Upper lobe of left lung (tissue), 6 donors: ENCODE measurements around the gene BID. TPM values are rescaled to one million over a fixed set of nuclear protein-coding genes. Genes with fewer than 3 reads are reported as not detected.
"Not testable (repeated sequence)": the region's sequence is repeated elsewhere in the genome, so short reads cannot be mapped to it uniquely, and the experiment has no call there.

Experiments
- ATAC-seq, 2 donors: fragments of 200-7000 bp; cut with Tn5 transposase; one replicate each; pipeline ENCODE4 v1.9.1; 2022; ENCODE audit warnings: mild to moderate bottlenecking in 2 of 2, moderate library complexity in 2 of 2; ENCODE audit not compliant: low FRiP score in 2 of 2
- DNase-seq, 2 donors: peaks; one replicate each; pipeline ENCODE4 v3.0.0-alpha.2; 2019 to 2020
- H3K27ac ChIP-seq, 4 donors: fragments of 200-600 bp; sonication (generic); one replicate each; pipeline ENCODE4 v1.5.1; 2016 to 2019
- H3K27me3 ChIP-seq, 4 donors: fragments of 200-600 bp; sonication (generic); one replicate each; pipeline ENCODE4 v1.5.1; 2017 to 2019
- H3K36me3 ChIP-seq, 4 donors: fragments of 200-600 bp; sonication (generic); one replicate each; pipeline ENCODE4 v1.5.1; 2016 to 2019
- H3K4me1 ChIP-seq, 4 donors: fragments of 200-600 bp; sonication (generic); one replicate each; pipeline ENCODE4 v1.5.1; 2018 to 2019
- H3K4me3 ChIP-seq, 4 donors: fragments of 200-600 bp; sonication (generic); one replicate each; pipeline ENCODE4 v1.5.1; 2017 to 2019; ENCODE audit warnings: mild to moderate bottlenecking in 2 of 4, moderate library complexity in 1 of 4
- H3K9me3 ChIP-seq, 4 donors: fragments of 200-600 bp; sonication (generic); one replicate each; pipeline ENCODE4 v1.5.1; 2018 to 2019
- EP300 ChIP-seq, 4 donors: sonication (generic); formaldehyde crosslinking; IDR thresholded peaks; one replicate each; pipeline ENCODE4 v1.5.1; 2017; ENCODE audit warnings: antibody characterized with exemption in 4 of 4, control low read depth in 2 of 4
- POLR2A ChIP-seq, 4 donors: fragments of 450-650 bp; IDR thresholded peaks; one replicate each; pipeline ENCODE4 v1.5.1; 2016 to 2017; ENCODE audit warnings: antibody characterized with exemption in 4 of 4, mild to moderate bottlenecking in 2 of 4
- POLR2AphosphoS5 ChIP-seq, 2 donors: sonication (generic); formaldehyde crosslinking; IDR thresholded peaks; one replicate each; pipeline ENCODE4 v1.5.1; 2017; ENCODE audit warnings: antibody characterized with exemption in 2 of 2
- WGBS, 2 donors: methylation state at CpG; one replicate each; pipeline ENCODE4 v1.1.5; 2017 to 2018; 5-methylcytosine and 5-hydroxymethylcytosine counted together
- total RNA-seq, 6 donors: library from RNA; depleted of rRNA in 4 of 6; stranded (reverse); fragments of >200 nt in 4 of 6; gene quantifications; one replicate each; pipeline versions ENCODE4 v1.1.0 to v1.2.1, GENCODE V29; 2016 to 2021
- TF ChIP-seq, protein P1 (sequence below), 6 experiments: fragments of 450-650 bp in 4 of 6; fragments of 200-600 bp in 2 of 6; sonication (generic) in 2 of 6; IDR thresholded peaks; one replicate each; pipeline ENCODE4 v1.5.1; 2016 to 2019; ENCODE audit warnings: antibody characterized with exemption in 6 of 6
- donor health status: DM: no; HTN: no; CAD: no; lungs with moderate emphysema.
- donor health status: DM: no; HTN: yes; CAD: no; lungs with severe emphysema.

The BID gene
- total RNA-seq, 6 donors from 2014 or later, result 10.5 to 55.9 (median 27.3) TPM

DNA sequence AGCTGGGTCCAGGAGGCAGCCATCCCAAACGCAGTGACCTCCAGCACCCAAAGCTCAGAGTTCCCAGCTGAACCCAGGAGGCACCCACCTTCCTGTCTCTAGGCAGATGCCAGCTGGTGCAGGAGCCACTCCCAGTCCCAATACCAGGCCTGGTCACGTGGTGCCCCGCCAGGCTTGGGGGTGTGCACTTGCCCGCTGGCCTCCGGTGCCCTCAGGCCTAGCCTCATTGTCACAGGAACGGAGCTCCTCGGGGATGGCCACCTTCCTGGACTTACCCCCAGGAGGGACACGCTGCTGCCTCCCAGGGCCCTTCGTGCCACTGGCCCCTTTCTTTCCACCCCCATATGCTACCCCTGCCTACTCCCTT lies 4.6 kb downstream of the BID start:
- Histone ChIP-seq H3K9me3 (no peaks in the 10 kb centered on the region), H3K27ac (peak overlapping the region in 3 of 4 donors; percentile 8 to 91 (median 75)), H3K4me3 (no peak overlapping the region), H3K27me3 (no peaks in the 10 kb centered on the region), H3K4me1 (peaks cover 17 to 50% (median 31%) of the 10 kb centered on the region in 4 donors), H3K36me3 (no peaks in the 10 kb centered on the region)
- WGBS, 2 donors, result 86 to 92% methylated on average over 5 to 9 of the region's 9 CpGs
- ATAC-seq (no peak), DNase-seq (peak in 1 of 2 donors; percentile 61)
- TF ChIP-seq POLR2AphosphoS5 (IDR thresholded peaks at IDR 0.05) (no peak), POLR2A (IDR thresholded peaks at IDR 0.05) (no peak), EP300 (IDR thresholded peaks at IDR 0.05) (no peak)
- TF ChIP-seq, protein P1, sequence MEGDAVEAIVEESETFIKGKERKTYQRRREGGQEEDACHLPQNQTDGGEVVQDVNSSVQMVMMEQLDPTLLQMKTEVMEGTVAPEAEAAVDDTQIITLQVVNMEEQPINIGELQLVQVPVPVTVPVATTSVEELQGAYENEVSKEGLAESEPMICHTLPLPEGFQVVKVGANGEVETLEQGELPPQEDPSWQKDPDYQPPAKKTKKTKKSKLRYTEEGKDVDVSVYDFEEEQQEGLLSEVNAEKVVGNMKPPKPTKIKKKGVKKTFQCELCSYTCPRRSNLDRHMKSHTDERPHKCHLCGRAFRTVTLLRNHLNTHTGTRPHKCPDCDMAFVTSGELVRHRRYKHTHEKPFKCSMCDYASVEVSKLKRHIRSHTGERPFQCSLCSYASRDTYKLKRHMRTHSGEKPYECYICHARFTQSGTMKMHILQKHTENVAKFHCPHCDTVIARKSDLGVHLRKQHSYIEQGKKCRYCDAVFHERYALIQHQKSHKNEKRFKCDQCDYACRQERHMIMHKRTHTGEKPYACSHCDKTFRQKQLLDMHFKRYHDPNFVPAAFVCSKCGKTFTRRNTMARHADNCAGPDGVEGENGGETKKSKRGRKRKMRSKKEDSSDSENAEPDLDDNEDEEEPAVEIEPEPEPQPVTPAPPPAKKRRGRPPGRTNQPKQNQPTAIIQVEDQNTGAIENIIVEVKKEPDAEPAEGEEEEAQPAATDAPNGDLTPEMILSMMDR (IDR thresholded peaks at IDR 0.05), result no peak

DNA sequence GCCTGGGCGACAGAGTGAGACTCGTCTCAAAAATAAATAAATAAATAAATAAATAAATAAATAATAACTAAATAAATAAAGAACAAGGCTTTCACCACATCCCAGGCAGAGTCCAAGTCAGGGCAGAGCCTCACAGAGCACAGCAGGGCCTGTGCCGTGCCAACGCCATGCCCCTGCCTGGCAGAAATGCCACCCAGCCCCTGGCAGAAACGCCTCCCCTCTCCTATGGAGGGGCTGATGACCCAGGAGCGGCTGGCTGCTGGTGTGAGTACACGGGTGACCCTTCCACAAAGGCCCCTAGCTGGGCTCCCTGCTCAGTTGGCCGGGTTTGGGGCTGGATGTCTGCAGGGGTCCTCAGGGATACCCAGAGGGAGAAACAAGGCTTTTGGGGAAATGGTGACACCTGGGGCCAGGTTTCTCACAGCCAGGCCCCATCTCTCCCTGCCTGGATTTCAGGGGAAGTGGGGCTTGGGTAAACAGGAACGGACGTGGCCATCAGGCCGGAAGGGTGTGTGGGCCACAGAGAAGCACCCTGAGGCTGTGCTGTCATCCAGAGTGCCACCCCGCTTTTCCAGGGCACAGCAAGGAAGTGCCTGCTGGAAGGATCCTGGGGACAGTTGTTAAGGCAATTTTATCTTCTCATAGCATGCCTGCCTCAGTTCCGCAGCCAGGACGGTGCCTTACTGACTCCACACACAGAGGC lies 5.1 kb downstream of the BID start:
- WGBS, 2 donors, result 75 to 79% methylated on average over 8 to 14 of the region's 14 CpGs
- Histone ChIP-seq H3K36me3 (no peaks in the 10 kb centered on the region), H3K27ac (peak overlapping the region in 3 of 4 donors; percentile 8 to 91 (median 75)), H3K9me3 (no peaks in the 10 kb centered on the region), H3K4me1 (peaks cover 17 to 48% (median 30%) of the 10 kb centered on the region in 4 donors), H3K4me3 (no peak overlapping the region), H3K27me3 (no peaks in the 10 kb centered on the region)
- no peak for ATAC-seq
- TF ChIP-seq POLR2A (IDR thresholded peaks at IDR 0.05), result no peak
- TF ChIP-seq, protein P1 (IDR thresholded peaks at IDR 0.05), result no peak
- no peak for TF ChIP-seq EP300 (IDR thresholded peaks at IDR 0.05)
- TF ChIP-seq POLR2AphosphoS5 (IDR thresholded peaks at IDR 0.05), result no peak
- peak; percentile 54 to 68 for DNase-seq

DNA sequence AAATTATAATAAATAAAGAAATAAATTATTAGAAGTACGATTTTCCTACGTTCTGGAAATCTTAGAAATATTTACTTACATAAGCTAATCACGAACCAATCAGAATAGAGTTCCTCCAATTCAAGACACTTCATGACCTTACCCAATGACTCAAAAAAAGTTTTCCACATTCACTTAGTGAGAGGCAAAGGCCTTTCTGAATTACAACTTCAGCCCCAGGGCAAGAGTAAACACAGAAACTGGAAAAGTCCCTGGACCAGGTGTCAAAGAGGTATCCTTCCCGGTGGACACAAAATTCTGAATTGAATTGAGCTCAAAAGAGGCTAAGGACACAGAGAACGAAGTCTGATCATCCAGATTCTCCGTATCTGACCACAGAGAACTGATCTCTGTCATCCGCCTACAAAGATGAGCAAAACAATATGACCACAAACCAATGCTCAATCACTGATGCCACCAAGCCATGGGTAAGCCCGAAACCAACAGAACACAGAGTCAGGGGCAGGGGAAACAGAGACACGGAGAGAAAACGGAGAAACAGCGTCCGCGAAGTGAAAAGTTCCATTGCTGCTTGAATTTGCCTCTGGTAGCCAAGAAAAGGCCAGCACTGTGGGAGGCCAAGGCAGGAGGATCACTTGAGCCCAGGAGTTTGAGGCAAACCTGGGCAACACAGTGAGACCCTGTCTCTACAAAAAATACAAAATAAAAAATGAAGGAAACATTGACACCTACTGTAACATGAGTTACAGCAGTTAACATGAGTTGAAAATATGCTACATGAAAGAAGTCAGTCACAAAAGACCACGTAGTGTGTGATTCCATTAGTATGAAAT lies 6.8 kb downstream of the BID start:
- 83 to 84% methylated on average over 14 of the region's 14 CpGs for WGBS, 2 donors
- ATAC-seq (no peak), DNase-seq (no peak)
- H3K36me3 ChIP-seq, result no peaks in the 10 kb centered on the region
- no peaks in the 10 kb centered on the region for H3K27me3 ChIP-seq
- H3K27ac ChIP-seq, result no peak overlapping the region
- TF ChIP-seq POLR2A (IDR thresholded peaks at IDR 0.05) (no peak), POLR2AphosphoS5 (IDR thresholded peaks at IDR 0.05) (no peak), EP300 (IDR thresholded peaks at IDR 0.05) (no peak)
- TF ChIP-seq, protein P1 (IDR thresholded peaks at IDR 0.05), result no peak
- no peaks in the 10 kb centered on the region for H3K9me3 ChIP-seq
- no peak overlapping the region for H3K4me3 ChIP-seq
- H3K4me1 ChIP-seq, result peaks cover 5 to 31% (median 18%) of the 10 kb centered on the region in 4 donors

DNA sequence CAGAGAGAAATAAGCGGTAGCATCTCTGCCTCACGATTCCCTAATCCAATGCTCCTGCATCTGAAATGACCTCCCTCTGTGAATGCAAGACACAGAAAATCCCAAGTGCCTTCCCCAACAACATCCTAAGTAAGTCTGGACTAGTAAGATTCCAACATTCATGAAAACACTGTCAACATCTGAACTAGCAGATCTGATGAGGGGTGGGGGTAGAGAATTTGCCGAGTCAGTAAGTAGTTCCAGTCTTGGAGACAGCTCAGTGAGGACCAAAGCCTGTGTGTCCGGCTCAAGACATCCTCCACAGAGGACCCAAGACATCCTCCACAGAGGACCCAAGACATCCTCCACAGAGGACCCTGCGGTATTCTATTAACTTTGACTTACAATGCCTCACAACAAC lies 9.4 kb downstream of the BID start:
- not testable (repeated sequence) for ATAC-seq, H3K27me3 ChIP-seq, H3K4me1 ChIP-seq, H3K9me3 ChIP-seq, H3K36me3 ChIP-seq, H3K27ac ChIP-seq, DNase-seq, H3K4me3 ChIP-seq
- 92 to 98% methylated on average over 4 to 5 of the region's 5 CpGs for WGBS, 2 donors

DNA sequence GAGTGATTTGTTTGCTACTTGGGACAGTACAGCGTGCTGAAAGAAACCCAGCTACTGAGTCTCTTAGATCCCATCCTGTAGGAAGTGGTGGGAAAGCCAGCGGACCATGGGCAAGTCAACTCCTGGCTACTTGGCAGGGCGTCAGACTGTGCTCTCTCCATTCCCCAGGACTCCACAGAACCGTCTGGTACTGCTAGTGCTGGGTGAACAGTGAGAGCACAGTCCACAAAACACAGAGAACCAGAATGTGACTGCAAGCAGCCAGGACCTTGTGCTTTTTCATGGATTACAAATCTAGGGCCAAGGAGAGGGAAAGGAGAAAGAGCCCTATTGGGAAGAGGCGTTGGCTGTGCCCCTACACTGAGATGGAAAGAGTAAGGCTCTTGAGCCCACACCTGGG lies 10.2 kb downstream of the BID start:
- TF ChIP-seq EP300 (IDR thresholded peaks at IDR 0.05) (no peak), POLR2A (IDR thresholded peaks at IDR 0.05) (no peak), POLR2AphosphoS5 (IDR thresholded peaks at IDR 0.05) (no peak)
- TF ChIP-seq, protein P1 (IDR thresholded peaks at IDR 0.05), result no peak
- peaks cover 0 to 2% (median under 1%) of the 10 kb centered on the region in 4 donors for H3K4me1 ChIP-seq
- no peaks in the 10 kb centered on the region for H3K9me3 ChIP-seq
- no peaks in the 10 kb centered on the region for H3K27me3 ChIP-seq
- no peaks in the 10 kb centered on the region for H3K36me3 ChIP-seq
- WGBS, 2 donors, result 79 to 81% methylated on average over 5 of the region's 5 CpGs
- DNase-seq, result no peak
- no peak overlapping the region for H3K27ac ChIP-seq
- H3K4me3 ChIP-seq, result no peak overlapping the region
- no peak for ATAC-seq

DNA sequence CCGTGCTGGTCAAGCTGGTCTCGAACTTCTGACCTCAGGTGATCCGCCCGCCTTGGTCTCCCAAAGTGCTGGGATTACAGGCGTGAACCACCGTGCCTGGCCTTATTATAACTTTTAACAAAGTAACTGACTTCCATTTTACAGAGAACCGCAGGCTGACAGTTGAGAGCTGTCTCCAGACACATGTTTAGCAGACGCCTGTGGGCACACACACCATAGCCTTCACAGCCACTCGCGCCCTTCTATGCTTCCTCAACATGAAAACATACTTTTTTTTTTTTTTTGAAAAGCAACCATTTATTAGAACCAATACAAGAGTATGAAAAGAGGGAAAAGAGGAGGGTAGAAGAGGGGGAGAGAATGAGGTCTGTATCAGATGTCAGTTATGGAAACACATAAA lies 10.8 kb downstream of the BID start:
- not testable (repeated sequence) for H3K4me3 ChIP-seq, ATAC-seq
- 78 to 82% methylated on average over 10 of the region's 10 CpGs for WGBS, 2 donors

More for the DNA sequence above, 10.8 kb downstream of the BID start:
- not testable (repeated sequence) for H3K4me1 ChIP-seq, H3K9me3 ChIP-seq, H3K27me3 ChIP-seq, DNase-seq, H3K36me3 ChIP-seq, H3K27ac ChIP-seq
